Kidney epithelial cell (primary cell): ENCODE results near the gene CCDC92. TPM values are rescaled to one million over a fixed set of nuclear protein-coding genes. Genes with fewer than 3 reads are reported as not detected.

ENCODE experiments used
- DNase-seq: peaks from one replicate; pipeline ENCODE4 v3.0.0-alpha.2; 2010; ENCODE audit warnings: low read depth
- H3K27me3 ChIP-seq: 2 replicates; pipeline ENCODE4 v1.6.0; 2011; ENCODE audit warnings: low read length; ENCODE audit not compliant: control insufficient read depth, insufficient read depth
- H3K36me3 ChIP-seq: 2 replicates; pipeline ENCODE4 v1.5.1; 2011; ENCODE audit warnings: low read length; ENCODE audit not compliant: control insufficient read depth, insufficient read depth
- H3K4me3 ChIP-seq: 2 replicates; pipeline ENCODE4 v1.5.1; 2011; ENCODE audit warnings: low read depth, mild to moderate bottlenecking, control low read depth, low read length
- total RNA-seq: library from RNA; depleted of rRNA; stranded (reverse); fragments of >200 nt; gene quantifications from 2 replicates; pipeline ENCODE4 v1.2.3, GENCODE V29; 2015
- TF ChIP-seq, protein P1 (sequence below): IDR thresholded peaks from 2 replicates; pipeline ENCODE4 v1.5.1; 2011; ENCODE audit warnings: mild to moderate bottlenecking, moderate library complexity, low read length, control low read depth, inconsistent platforms; ENCODE audit not compliant: insufficient read depth, poor library complexity, severe bottlenecking

The CCDC92 gene
- total RNA-seq, 1 donor from 2014 or later, result 30.8 TPM

DNA sequence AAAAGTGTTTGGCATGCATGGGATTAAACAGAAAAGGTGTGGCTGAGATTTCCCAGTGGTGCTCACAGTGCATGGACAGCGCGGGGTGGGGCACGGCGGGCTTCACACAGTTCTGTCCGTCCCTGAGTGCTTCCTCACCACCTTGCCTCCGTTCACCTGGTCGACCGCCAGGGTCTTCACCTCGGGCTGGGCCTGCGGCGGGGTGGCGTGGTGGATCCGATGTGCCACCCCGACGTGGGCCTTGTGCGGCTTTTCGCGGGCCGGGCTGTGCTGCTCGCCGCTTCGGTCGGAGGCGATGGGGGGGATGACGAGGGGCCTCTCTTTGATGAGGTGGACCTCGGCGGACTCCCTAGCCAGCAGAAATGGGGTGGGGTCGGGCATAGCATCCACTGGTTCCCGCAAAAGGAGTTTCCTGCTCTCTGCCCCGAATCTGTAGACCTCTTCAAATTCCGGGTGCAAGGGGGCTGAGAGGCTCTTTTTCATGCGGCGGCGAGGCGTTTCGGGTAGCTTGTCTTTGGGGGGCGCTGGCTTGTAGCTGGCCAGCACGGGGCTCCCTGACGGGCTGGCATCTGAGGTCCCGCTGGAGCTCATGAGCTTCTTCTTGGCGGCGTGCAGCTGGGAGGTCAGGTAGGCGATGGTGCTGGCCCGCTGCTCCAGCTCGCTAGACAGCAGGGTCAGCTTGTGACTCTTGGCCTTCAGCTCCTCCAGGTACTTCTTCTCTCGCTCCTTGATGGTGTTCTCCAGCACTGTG, 35.5 kb downstream of the CCDC92 start:
- peaks cover 2% of the 10 kb centered on the region for H3K36me3 ChIP-seq
- TF ChIP-seq, protein P1, sequence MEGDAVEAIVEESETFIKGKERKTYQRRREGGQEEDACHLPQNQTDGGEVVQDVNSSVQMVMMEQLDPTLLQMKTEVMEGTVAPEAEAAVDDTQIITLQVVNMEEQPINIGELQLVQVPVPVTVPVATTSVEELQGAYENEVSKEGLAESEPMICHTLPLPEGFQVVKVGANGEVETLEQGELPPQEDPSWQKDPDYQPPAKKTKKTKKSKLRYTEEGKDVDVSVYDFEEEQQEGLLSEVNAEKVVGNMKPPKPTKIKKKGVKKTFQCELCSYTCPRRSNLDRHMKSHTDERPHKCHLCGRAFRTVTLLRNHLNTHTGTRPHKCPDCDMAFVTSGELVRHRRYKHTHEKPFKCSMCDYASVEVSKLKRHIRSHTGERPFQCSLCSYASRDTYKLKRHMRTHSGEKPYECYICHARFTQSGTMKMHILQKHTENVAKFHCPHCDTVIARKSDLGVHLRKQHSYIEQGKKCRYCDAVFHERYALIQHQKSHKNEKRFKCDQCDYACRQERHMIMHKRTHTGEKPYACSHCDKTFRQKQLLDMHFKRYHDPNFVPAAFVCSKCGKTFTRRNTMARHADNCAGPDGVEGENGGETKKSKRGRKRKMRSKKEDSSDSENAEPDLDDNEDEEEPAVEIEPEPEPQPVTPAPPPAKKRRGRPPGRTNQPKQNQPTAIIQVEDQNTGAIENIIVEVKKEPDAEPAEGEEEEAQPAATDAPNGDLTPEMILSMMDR, result no peak
- DNase-seq, result no peak
- no peaks in the 10 kb centered on the region for H3K27me3 ChIP-seq
- H3K4me3 ChIP-seq, result no peak overlapping the region

DNA sequence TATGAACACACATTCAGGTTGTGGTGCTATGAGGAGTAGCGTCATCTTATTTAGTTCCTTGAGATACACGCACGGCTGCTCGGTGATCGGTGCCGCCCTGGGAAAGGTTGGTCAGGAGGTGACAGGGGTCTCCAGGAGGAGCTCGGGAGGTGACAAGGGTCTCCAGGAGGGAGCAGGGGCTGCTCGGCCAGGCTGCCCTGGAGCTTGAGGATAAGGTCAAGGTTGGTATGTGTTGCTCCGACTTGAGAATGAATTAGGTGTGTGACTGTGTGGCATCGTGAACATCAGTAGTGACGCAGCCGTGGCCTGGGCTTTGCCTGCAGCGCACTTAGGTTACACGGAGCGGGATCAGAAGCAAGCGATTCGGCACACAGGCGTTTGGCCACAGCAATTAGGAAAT, 36.2 kb downstream of the CCDC92 start:
- Histone ChIP-seq H3K27me3 (no peaks in the 10 kb centered on the region), H3K36me3 (no peaks in the 10 kb centered on the region), H3K4me3 (no peak overlapping the region)
- DNase-seq, result no peak
- TF ChIP-seq, protein P1, result no peak

DNA sequence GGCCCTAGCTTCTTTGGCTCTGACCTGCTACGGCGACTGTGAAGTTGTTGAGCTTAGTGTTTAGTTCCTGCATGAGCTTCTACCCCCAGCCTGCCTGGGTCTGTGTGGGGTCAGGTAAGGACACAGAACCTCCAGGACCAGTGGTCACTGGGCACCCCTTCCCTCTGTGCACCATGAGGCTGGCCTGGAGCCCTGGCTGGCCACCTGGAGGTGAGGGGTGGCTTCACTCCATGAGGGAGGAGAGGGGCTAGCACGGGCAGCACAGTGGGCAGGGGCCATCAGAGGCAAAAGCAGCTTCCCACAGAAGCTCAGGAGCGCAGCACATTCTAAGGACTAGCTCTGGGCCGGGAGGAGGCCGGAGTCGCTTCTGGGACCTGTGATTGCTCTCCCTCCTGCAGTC, 36.7 kb downstream of the CCDC92 start:
- no peak for DNase-seq
- H3K27me3 ChIP-seq, result no peaks in the 10 kb centered on the region
- H3K4me3 ChIP-seq, result no peak overlapping the region
- TF ChIP-seq, protein P1, result no peak
- H3K36me3 ChIP-seq, result no peaks in the 10 kb centered on the region

DNA sequence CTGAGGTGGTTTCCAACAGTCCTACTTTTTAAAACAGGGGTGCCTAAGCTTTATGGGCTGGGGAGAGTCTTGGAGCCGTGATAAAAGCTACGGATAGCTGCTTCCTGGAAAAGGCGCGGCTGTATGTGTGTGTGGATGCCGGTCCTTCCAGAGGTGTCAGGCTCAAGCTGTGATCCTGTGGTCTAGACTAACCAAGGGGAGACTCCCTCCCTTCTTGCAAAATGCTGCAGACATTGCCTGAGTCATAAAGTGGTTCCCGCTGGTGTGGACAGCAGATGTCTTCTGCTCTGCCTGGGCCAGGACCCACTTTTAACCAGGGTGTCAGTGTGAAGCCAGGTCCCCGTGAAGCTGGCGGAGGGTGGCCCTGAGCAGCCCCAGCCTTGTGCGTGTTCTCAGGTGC, 37.8 kb downstream of the CCDC92 start:
- H3K4me3 ChIP-seq, result no peak overlapping the region
- DNase-seq, result no peak
- TF ChIP-seq, protein P1, result no peak
- no peaks in the 10 kb centered on the region for H3K27me3 ChIP-seq
- H3K36me3 ChIP-seq, result no peaks in the 10 kb centered on the region

DNA sequence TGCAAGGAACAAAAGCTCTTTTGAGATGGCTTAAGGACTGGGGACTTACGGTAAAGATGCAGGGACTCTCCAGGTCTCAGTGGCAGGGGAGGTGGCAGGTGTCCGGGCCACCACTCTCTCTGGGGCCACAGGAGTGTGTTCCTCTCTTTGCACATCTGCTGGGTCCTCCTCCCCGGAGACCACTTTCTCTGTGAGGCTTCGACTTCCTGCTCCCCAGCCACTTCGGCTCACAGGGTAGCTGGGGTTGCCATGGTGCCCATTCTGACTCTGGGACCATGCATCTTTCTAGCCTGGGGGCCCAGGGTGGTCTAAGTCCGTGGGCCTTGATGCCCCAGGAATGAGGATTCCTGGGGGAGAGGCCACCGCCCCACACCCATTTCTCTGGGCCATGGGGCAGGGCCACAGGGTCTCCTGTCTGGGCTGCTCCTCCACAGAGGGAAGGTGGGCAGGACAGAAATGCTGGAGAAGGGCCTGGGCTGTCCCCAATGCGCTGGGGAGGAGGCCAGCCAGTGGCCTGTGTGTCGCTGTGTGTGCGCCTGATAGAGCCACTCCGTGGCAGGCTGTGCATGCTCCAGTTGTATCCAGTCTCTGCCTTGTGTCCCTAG, 38.5 kb downstream of the CCDC92 start:
- Histone ChIP-seq H3K36me3 (no peaks in the 10 kb centered on the region), H3K4me3 (no peak overlapping the region), H3K27me3 (no peaks in the 10 kb centered on the region)
- TF ChIP-seq, protein P1, result no peak
- no peak for DNase-seq
